IMR-90 (cell line): ENCODE measurements around the gene STX8. TPM values are rescaled to one million over a fixed set of nuclear protein-coding genes. Genes with fewer than 3 reads are reported as not detected.

Source experiments
- ATAC-seq: fragments of 200-7000 bp; cut with Tn5 transposase; 2 replicates; pipeline ENCODE4 v1.9.1; 2020; ENCODE audit warnings: low read depth, mild to moderate bottlenecking, moderate library complexity
- BruUV-seq: library from RNA; stranded (reverse); fragments of 400-500 nt; replicated peaks from 2 replicates; lab custom pipeline; 2021; lab: Mats Ljungman, UMichigan
- CTCF ChIA-PET: fragments of 300-600 bp; formaldehyde crosslinking; extraction: SDS; loops from one replicate; lab custom pipeline; 2021; ENCODE audit warnings: antibody characterized with exemption; lab: Yijun Ruan, JAX
- POLR2A ChIA-PET: fragments of 300-600 bp; sonication (Branson Sonifier 250); formaldehyde crosslinking; loops from one replicate; lab custom pipeline; 2022; ENCODE audit warnings: antibody characterized with exemption; ENCODE audit not compliant: unreplicated experiment; lab: Charles Lee
- DNase-seq: peaks from one replicate; pipeline ENCODE4 v3.0.0; 2013
- H2AFZ ChIP-seq: replicated peaks from 2 replicates; pipeline ENCODE3; 2013; ENCODE audit warnings: low read length, mild to moderate bottlenecking; ENCODE audit not compliant: poor library complexity
- H2AK5ac ChIP-seq: 2 replicates; pipeline ENCODE4 v1.6.1; 2013; ENCODE audit warnings: low read depth, low read length, inconsistent platforms
- H2AK9ac ChIP-seq: replicated peaks from 2 replicates; pipeline ENCODE3; 2013; ENCODE audit warnings: mild to moderate bottlenecking, low read depth, low read length, moderate library complexity; ENCODE audit not compliant: poor library complexity
- H2BK120ac ChIP-seq: 2 replicates; pipeline ENCODE4 v1.6.1; 2013; ENCODE audit warnings: low read depth, low read length, inconsistent platforms
- H2BK15ac ChIP-seq: 3 replicates; pipeline ENCODE4 v1.6.1; 2013; ENCODE audit warnings: low read depth, low read length, inconsistent platforms
- H2BK20ac ChIP-seq: 2 replicates; pipeline ENCODE4 v1.6.1; 2013; ENCODE audit warnings: low read depth, mild to moderate bottlenecking, inconsistent platforms, low read length, moderate library complexity
- H2BK5ac ChIP-seq: 2 replicates; pipeline ENCODE4 v1.6.1; 2013; ENCODE audit warnings: mild to moderate bottlenecking, low read depth, low read length, inconsistent platforms; ENCODE audit not compliant: poor library complexity, severe bottlenecking
- H3K14ac ChIP-seq: replicated peaks from 2 replicates; pipeline ENCODE4 v1.6.1; 2013; ENCODE audit warnings: low read depth, low read length, inconsistent platforms
- H3K18ac ChIP-seq: 2 replicates; pipeline ENCODE4 v1.6.1; 2013; ENCODE audit warnings: low read depth, low read length, control low read depth
- H3K23ac ChIP-seq: 2 replicates; pipeline ENCODE4 v1.6.1; 2013; ENCODE audit warnings: low read depth, low read length, inconsistent platforms
- H3K27ac ChIP-seq: 2 replicates; pipeline ENCODE4 v1.5.1; 2013; ENCODE audit warnings: mild to moderate bottlenecking, control low read depth, low read length; ENCODE audit not compliant: insufficient read depth
- H3K27me3 ChIP-seq: 2 replicates; pipeline ENCODE4 v1.6.1; 2013; ENCODE audit warnings: low read length; ENCODE audit not compliant: control insufficient read depth, insufficient read depth
- H3K36me3 ChIP-seq: 2 replicates; pipeline ENCODE4 v1.6.1; 2013; ENCODE audit warnings: low read length, mixed read lengths; ENCODE audit not compliant: control insufficient read depth, insufficient read depth
- H3K4ac ChIP-seq: 2 replicates; pipeline ENCODE4 v1.6.1; 2013; ENCODE audit warnings: low read depth, low read length, inconsistent platforms
- H3K4me1 ChIP-seq: 2 replicates; pipeline ENCODE4 v1.6.1; 2013; ENCODE audit warnings: low read length, mixed read lengths; ENCODE audit not compliant: control insufficient read depth, insufficient read depth
- H3K4me2 ChIP-seq: 2 replicates; pipeline ENCODE4 v1.6.1; 2013; ENCODE audit warnings: low read depth, mild to moderate bottlenecking, control low read depth, low read length, moderate library complexity
- H3K4me3 ChIP-seq: 2 replicates; pipeline ENCODE4 v1.5.1; 2013; ENCODE audit warnings: low read depth, mild to moderate bottlenecking, control low read depth, low read length, moderate library complexity; ENCODE audit not compliant: insufficient read depth
- H3K56ac ChIP-seq: 2 replicates; pipeline ENCODE4 v1.6.1; 2013; ENCODE audit warnings: low read length, inconsistent platforms; ENCODE audit not compliant: insufficient read depth; ENCODE audit errors: extremely low read depth
- H3K79me1 ChIP-seq, 2 experiments: 2 replicates each; pipeline ENCODE4 v1.6.1; 2013; ENCODE audit warnings: low read length in 2 of 2, inconsistent platforms in 1 of 2, low read depth in 1 of 2
- H3K9ac ChIP-seq: 2 replicates; pipeline ENCODE4 v1.6.1; 2013; ENCODE audit warnings: low read depth, low read length, control low read depth
- H3K9me1 ChIP-seq: 2 replicates; pipeline ENCODE4 v1.6.1; 2013; ENCODE audit warnings: low read length, inconsistent platforms; ENCODE audit not compliant: insufficient read depth
- H3K9me3 ChIP-seq: 2 replicates; pipeline ENCODE4 v1.6.1; 2013; ENCODE audit warnings: low read length; ENCODE audit not compliant: control insufficient read depth, insufficient read depth
- H4K20me1 ChIP-seq: 2 replicates; pipeline ENCODE4 v1.6.1; 2013; ENCODE audit warnings: low read length, inconsistent platforms; ENCODE audit not compliant: insufficient read depth
- H4K5ac ChIP-seq: 2 replicates; pipeline ENCODE4 v1.6.1; 2013; ENCODE audit warnings: mild to moderate bottlenecking, low read depth, low read length, control low read depth
- H4K8ac ChIP-seq, 2 experiments: 2 replicates each; pipeline ENCODE4 v1.6.1; 2013; ENCODE audit warnings: low read depth in 2 of 2, low read length in 2 of 2, control low read depth in 1 of 2, inconsistent platforms in 1 of 2
- H4K91ac ChIP-seq: 2 replicates; pipeline ENCODE4 v1.6.1; 2013; ENCODE audit warnings: low read depth, low read length, inconsistent platforms; ENCODE audit not compliant: insufficient read depth
- ELK1 ChIP-seq: fragments of 150-350 bp; IDR thresholded peaks from 2 replicates; pipeline ENCODE4 v1.6.1; 2016; ENCODE audit warnings: low read depth, mild to moderate bottlenecking, low read length, moderate library complexity, borderline replicate concordance
- FOS ChIP-seq: fragments of 150-350 bp; IDR thresholded peaks from 2 replicates; pipeline ENCODE4 v1.6.1; 2016; ENCODE audit warnings: low read depth, low read length
- MXI1 ChIP-seq: IDR thresholded peaks from 2 replicates; pipeline ENCODE4 v1.6.1; 2012; ENCODE audit warnings: low read depth, mild to moderate bottlenecking, low read length, moderate library complexity, borderline replicate concordance
- NFE2L2 ChIP-seq: fragments of 150-350 bp; IDR thresholded peaks from 2 replicates; pipeline ENCODE4 v1.6.1; 2016; ENCODE audit warnings: low read depth, mild to moderate bottlenecking, low read length
- RAD21 ChIP-seq: IDR thresholded peaks from 2 replicates; pipeline ENCODE4 v1.6.1; 2012; ENCODE audit warnings: low read length, improper control_type of control experiment
- RCOR1 ChIP-seq: IDR thresholded peaks from 2 replicates; pipeline ENCODE4 v1.6.1; 2012; ENCODE audit warnings: mild to moderate bottlenecking, low read length, improper control_type of control experiment; ENCODE audit not compliant: insufficient replicate concordance
- RFX5 ChIP-seq: IDR thresholded peaks from 2 replicates; pipeline ENCODE4 v1.8.0; 2012; ENCODE audit warnings: low read depth, mild to moderate bottlenecking, low read length, moderate library complexity
- SMC3 ChIP-seq: fragments of 150-350 bp; IDR thresholded peaks from 2 replicates; pipeline ENCODE4 v1.6.1; 2016; ENCODE audit warnings: low read depth, mild to moderate bottlenecking, antibody characterized with exemption, low read length, moderate library complexity
- dilution Hi-C: fragments of 300-500 bp; cut with HindIII; formaldehyde crosslinking; loops from one replicate; pipeline ENCODE4 v1.14.3; 2018; ENCODE audit warnings: low sequenced_read_pairs; ENCODE audit not compliant: unreplicated experiment
- in situ Hi-C: fragments of 300-500 bp; cut with MboI; formaldehyde crosslinking; loops from 3 replicates; pipeline ENCODE4 v1.14.3; 2019; ENCODE audit warnings: low sequenced_read_pairs, inconsistent platforms, mixed read lengths
- intact Hi-C: fragments of 100-400 bp; cut with micrococcal nuclease; formaldehyde crosslinking; loops from 2 replicates; pipeline ENCODE4 v1.10.0; 2022
- polyA plus RNA-seq, 3 experiments: library from polyadenylated mRNA; depleted of rRNA; stranded (reverse); fragments of >200 nt; gene quantifications; 2 replicates each; pipeline ENCODE4 v1.2.3, GENCODE V29; 2012; ENCODE audit warnings: low replicate concordance in 1 of 3
- total RNA-seq: library from RNA; depleted of rRNA; stranded (reverse); fragments of >200 nt; gene quantifications from 2 replicates; pipeline ENCODE4 v1.2.3, GENCODE V29; 2012
- TF ChIP-seq, protein P1 (sequence below): conservative IDR thresholded peaks from 2 replicates; pipeline ENCODE4 v1.5.1; 2012; ENCODE audit warnings: mild to moderate bottlenecking, low read depth, low read length, improper control_type of control experiment

STX8 gene
- total and polyA plus RNA-seq, 2 of the 4 experiments (the other 2 are of a cell fraction), result 26.5 to 47.0 TPM

DNA sequence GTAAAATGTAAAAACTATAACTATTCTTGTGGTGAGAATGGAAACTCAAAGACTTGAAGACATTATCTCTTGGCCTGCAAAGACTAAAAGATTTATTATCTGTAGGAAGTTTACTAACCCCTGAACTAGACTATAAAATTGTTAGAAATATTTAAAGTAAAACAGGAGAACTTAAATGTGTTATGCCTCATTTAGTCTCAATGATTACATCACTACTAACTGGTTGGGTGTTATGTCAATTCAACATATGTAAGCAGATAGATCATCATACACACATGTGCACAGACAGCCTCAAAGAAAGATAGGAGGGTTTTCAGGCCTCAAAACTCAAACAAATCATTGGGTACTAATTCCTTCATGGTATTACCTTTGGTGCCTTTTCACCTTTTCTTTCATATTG is 7.6 kb downstream of the STX8 start:
- intact Hi-C loops, result no loop called here

More for the DNA sequence above, 7.6 kb downstream of the STX8 start:
- H3K56ac ChIP-seq, result no peak overlapping the region
- H4K8ac ChIP-seq, result no peak overlapping the region
- CTCF ChIA-PET, result no interaction called here
- no peaks in the 10 kb centered on the region for H3K9me3 ChIP-seq
- no peak for ATAC-seq
- no peak overlapping the region for H2AFZ ChIP-seq
- H3K4me2 ChIP-seq, result no peak overlapping the region
- H3K9me1 ChIP-seq, result no peaks in the 10 kb centered on the region; the same call in 1 of the 2 replicates
- H3K4ac ChIP-seq, result no peak overlapping the region
- no peak overlapping the region for H3K9ac ChIP-seq
- no peak overlapping the region for H3K14ac ChIP-seq
- H3K27me3 ChIP-seq, result no peaks in the 10 kb centered on the region
- H4K91ac ChIP-seq, result no peak overlapping the region
- no peak overlapping the region for H3K27ac ChIP-seq
- H2AK9ac ChIP-seq, result no peak overlapping the region
- peaks cover 9% of the 10 kb centered on the region for H3K36me3 ChIP-seq
- no peak for DNase-seq
- H4K20me1 ChIP-seq, result no peaks in the 10 kb centered on the region
- H3K18ac ChIP-seq, result no peak overlapping the region
- H3K4me3 ChIP-seq, result no peak overlapping the region
- no peak overlapping the region for H2BK120ac ChIP-seq
- no peak overlapping the region for H2BK5ac ChIP-seq
- no peak overlapping the region for H2BK15ac ChIP-seq
- H3K23ac ChIP-seq, result no peak overlapping the region
- TF ChIP-seq, protein P1, sequence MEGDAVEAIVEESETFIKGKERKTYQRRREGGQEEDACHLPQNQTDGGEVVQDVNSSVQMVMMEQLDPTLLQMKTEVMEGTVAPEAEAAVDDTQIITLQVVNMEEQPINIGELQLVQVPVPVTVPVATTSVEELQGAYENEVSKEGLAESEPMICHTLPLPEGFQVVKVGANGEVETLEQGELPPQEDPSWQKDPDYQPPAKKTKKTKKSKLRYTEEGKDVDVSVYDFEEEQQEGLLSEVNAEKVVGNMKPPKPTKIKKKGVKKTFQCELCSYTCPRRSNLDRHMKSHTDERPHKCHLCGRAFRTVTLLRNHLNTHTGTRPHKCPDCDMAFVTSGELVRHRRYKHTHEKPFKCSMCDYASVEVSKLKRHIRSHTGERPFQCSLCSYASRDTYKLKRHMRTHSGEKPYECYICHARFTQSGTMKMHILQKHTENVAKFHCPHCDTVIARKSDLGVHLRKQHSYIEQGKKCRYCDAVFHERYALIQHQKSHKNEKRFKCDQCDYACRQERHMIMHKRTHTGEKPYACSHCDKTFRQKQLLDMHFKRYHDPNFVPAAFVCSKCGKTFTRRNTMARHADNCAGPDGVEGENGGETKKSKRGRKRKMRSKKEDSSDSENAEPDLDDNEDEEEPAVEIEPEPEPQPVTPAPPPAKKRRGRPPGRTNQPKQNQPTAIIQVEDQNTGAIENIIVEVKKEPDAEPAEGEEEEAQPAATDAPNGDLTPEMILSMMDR, result no peak
- no peak for TF ChIP-seq FOS
- TF ChIP-seq SMC3, result no peak
- no peak for TF ChIP-seq MXI1
- TF ChIP-seq ELK1, result no peak
- no peak for TF ChIP-seq RAD21
- no peak for TF ChIP-seq RCOR1
- TF ChIP-seq RFX5, result no peak
- TF ChIP-seq NFE2L2, result no peak
- in situ Hi-C loops, result no loop called here
- H2BK20ac ChIP-seq, result no peak overlapping the region
- dilution Hi-C loops, result no loop called here
- peaks cover 3 to 7% of the 10 kb centered on the region in 2 experiments; a peak in 3 of 4 replicates for H3K79me1 ChIP-seq
- POLR2A ChIA-PET, result no interaction called here
- no peak overlapping the region for H4K5ac ChIP-seq
- H3K4me1 ChIP-seq, result no peaks in the 10 kb centered on the region
- no peak overlapping the region for H2AK5ac ChIP-seq
- no TSS peak for BruUV-seq
